ENCODE data around the gene BRMS1L.

Gene BRMS1L

DNA sequence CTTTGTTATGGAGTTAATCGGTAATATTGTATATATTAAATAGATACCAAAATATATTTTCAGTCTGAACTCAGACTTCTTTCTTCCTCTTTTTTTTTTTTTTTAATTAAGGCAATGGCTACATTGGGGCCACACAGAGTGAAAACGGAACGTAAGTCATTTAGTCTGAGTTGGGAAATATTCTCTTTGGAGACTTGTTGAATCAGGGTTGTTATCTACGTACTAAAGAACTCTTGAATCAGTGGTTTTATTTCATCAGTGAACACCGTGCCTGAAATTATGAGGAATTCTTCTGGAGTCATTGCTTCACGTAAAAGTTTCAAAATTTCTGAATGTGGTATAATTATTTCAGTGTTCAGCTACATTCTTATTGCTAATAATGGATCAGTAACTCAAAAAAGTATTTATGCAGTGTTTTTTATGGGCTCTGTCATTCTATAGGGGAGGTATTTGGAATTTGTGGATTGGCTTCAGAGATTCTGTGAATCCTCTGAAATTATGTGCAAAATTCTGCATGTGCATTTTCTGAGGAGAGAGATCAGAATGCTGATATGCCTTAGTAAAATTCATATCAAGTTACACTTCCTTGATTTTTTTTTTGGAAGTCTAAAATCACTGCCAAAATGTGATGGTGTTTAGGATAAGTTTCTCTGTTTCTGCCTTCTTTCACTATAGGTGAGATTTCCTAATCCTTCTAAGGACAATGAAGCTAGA lies 39.6 kb downstream of the BRMS1L start:
- DNase-seq (ENCODE audit: low read depth in 2 of 3, low spot score in 2 of 3), result no peak

DNA sequence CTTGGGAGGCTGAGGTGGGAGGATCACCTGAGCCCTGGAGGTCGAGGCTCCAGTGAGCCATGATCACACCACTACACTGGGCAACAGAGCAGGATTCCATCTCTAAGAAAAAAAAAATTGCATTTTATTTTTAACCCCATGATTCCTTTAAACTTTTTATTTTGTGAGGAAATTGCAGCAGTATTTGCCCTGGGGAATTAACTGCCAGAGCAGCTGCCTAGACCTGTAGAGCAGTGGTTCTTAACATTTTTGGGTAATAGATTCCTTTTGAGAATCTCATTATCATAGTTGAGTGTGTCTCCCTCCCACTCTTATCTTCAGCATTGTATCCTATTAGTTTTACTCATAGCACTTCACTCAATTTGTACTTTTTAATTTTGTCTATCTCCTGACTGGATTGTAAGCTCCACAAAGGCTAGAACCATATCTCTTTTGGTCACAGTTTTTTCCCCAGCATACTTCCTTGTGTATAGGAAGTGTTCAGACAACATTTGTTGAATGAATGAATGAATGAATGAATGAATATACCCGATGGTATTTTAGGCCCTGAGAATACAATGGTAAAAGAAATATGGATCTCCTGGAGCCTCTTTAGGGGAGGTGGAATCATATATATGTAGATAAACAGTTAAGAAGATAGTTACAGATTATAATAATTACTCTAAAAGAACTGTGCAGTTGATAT lies 40.6 kb downstream of the BRMS1L start:
- DNase-seq (ENCODE audit: low read depth in 2 of 3, low spot score in 2 of 3), result no peak

DNA sequence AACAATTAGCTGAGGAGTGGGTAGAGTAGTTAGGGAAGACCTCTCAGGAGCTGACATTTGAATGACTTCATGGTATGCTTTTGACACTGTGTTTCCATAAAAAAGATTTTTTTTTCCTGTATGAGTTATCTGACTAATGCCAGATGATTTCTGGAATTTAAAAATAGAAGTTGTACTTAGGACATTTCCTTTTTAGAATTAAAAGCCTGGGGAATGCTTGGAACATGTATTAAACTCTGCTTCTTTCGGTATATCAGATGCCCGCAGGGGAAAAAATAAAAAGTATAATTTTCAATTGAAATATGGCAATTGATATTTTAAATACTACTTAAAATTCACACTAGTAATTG lies 41.1 kb downstream of the BRMS1L start:
- no peak for DNase-seq (ENCODE audit: low read depth in 2 of 3, low spot score in 2 of 3)

DNA sequence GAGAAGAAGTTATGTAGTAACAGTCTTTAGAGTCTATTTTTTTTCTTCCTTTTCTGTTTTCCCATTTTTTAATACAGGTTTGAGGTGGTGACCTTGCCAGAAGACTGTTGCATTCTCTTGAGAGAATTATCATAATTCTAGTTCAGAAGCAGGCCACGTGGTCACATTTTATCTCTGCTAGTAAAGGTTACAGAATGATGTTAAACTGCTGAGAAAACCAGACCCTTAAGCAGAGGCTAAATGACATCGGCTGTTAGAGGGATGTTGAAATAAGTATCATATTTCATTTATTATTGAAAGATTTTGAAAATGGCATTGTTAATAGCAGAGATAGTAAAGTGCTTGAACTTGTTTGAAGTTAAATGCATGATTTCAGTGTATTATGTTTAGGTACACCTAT lies 49.2 kb downstream of the BRMS1L start:
- DNase-seq (ENCODE audit: low read depth in 2 of 3, low spot score in 2 of 3), result no peak

DNA sequence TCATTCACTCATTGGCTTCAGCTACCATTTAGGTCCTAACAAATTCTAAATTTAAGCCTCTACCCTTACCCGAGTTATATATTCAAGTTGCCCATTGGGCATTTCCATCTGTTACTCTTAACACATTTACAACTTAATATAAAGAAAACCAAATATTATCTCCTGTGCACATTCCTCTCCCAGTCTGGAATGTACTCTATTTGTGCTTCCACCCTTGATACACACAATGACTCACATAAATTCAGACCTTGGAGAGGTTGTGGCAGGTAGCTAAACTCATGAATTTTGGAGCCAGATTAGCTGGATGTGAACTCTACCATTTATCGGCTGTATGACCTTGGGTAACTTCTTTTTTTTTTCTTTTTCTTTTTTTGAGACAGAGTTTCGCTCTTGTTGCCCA lies 51.1 kb downstream of the BRMS1L start:
- no peak for DNase-seq (ENCODE audit: low read depth in 2 of 3, low spot score in 2 of 3)

DNA sequence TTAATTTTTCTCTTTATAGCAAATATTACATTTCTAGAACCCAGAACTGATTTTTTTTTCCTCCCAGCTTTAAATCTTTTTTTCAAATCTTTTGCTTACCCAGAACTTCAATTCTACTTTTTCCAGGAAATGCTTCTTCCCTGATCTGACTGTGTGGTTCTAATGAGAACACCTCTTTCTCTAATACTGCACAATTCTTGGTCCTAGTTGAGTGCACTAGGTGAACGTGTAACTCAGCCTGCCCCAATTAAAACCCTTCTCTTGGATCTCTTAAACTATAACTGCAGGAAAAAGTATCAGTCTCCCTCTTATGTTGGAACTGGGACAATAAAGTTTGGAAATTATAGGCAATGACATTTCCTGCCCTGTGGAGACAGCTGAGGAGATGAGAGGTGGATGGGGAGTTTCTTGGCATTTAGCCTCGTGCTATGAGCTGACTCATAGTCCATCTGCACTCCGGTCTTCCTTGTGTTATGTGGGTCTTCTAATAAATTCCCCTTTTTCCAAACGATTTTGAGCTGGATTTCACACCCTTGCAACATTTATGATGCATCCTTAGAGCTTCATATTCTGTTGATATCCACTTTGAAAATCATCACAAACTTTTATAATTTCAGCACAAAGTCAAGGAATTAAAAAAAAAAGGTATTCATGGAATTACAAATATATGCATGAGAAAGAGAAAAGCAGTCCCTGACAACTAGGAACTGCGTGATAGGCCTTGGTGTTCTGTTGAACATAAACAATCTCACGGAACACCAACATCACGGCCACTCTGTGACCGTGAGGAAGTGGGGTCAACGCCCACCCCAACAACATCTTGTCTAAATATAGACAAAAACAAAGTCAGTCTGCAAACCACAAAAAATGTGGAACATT lies 52.4 kb downstream of the BRMS1L start:
- DNase-seq (ENCODE audit: low read depth in 2 of 3, low spot score in 2 of 3), result no peak

DNA sequence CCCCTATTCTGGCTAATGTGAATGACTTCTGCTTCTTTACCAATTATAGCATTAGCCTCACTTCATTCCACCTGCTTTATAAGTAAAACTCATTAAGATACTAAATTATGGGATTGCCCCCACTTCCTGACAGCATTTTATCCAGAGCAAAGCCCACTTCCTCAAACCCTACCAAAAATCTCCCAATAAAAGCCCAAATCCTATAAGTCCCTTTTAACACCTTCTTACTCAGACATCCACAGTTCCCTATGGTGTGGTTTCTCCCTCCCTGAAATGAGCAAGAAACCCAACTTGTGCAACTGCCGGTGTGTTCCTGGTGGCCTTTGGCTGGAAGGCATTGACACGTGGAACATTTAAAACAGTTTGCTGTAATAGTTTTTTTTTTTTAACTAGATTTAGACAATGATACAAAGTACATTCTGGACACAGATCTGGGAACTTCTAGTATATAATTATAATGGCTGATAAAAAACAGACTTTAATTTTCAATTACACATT lies 53.1 kb downstream of the BRMS1L start:
- no peak for DNase-seq (ENCODE audit: low read depth in 2 of 3, low spot score in 2 of 3)

DNA sequence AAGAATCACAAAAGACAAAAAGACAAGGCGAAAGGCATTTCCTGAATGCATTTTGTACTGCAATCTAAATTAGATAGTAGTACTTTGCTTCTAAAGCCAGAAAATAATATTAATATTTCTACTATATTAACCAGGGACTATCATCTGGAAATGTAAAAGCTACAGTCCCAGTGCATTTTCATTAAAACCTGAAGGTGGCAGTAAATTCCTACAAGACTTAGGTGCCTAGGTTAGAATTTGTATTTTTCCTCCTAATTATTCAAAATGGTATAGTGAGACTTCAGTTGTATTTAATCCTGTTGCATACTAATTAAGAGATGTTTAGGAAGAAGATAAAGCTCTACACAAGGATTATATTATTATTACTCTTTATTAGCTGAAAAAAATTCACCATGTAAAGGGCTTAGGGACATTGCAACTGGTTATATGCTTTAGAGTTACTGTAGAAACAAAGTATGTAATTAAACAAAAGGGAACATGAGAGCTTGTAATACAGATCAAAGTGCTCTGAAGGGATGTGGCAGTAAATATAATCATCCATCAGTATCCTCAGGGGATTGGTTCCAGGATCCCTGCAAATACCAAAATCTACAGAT lies 53.6 kb downstream of the BRMS1L start:
- DNase-seq (ENCODE audit: low read depth in 2 of 3, low spot score in 2 of 3), result no peak

DNA sequence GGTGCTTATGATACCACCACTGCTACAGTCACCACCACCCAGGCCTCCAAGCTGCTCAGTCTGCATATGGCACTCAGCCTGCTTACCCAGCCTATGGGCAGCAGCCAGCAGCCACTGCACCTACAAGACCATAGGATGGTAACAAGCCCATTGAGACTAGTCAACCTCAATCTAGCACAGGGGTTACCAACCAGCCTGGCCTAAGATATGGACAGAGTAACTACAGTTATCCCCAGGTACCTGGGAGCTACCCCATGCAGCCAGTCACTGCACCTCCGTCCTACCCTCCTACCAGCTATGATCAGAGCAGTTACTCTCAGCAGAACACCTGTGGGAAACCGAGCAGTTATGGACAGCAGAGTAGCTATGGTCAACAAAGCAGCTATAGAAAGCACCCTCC lies 55.1 kb downstream of the BRMS1L start:
- no peak for DNase-seq (ENCODE audit: low read depth in 2 of 3, low spot score in 2 of 3)

DNA sequence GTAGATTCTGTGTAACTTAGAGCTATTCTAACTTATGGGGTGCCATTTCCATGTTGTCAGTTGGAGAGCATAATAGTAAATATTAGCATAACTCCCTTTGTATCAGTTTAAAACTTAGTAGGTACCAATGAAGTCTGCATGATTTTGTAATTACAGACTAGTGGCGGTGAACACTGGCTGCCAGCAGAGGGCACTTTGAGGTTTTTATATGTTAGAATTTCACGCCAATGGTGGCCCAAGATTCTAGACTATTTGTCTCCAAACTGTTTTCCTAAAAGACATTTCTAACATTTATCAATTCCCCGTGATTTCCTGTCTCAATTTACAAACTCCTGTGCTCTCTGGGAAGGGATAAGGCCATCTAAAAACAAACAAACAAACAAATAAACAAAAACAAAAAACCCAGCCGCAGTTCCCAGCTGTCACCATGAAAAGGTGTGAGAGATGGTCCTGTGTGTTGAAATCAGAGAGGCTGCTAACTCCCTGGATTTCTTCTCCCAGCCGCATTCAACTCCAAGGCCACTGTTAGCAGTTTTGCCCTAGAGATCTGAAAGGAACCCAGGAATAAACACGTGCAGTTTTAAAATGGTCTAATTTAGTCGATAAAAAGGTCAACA lies 57.6 kb downstream of the BRMS1L start:
- DNase-seq (ENCODE audit: low read depth in 2 of 3, low spot score in 2 of 3), result no peak

DNA sequence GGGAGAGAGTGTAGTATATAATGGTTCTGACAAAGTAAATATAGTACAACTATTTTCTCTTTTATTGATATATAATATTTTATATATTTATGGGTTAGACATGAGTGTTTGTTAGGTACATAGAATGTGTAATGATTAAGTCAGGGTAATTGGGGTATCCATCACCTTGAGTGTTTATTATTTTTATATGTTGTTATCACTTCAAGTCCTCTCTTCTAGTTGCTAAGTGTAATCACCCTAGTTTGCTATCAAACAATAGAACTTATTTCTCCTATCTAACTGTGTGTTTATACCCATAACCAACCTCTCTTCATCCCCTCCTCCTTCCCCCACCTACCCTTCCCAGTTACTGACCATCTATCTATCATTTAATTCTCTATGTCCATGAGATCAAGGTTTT lies 64.2 kb downstream of the BRMS1L start:
- DNase-seq (ENCODE audit: low read depth in 2 of 3, low spot score in 2 of 3), result no peak

DNA sequence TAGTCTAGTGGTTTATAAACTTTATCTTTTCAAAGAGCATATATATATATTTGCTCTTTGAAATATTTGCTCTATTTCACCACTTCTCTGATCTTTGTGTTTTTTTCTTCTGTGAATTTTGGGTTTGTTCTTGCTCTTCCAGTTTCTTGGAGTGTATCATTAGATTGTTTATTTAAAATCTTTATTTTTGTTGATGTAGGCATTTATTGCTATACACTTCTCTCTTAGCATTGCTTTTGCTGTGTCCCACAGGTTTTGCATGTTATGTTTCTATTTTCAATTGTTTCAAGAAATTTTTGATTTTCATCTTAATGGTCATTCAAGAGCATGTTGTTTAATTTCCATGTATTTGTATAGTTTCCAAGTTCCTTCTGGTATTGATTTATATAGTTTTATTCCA lies 69.1 kb downstream of the BRMS1L start:
- no peak for DNase-seq (ENCODE audit: low read depth in 2 of 3, low spot score in 2 of 3)

DNA sequence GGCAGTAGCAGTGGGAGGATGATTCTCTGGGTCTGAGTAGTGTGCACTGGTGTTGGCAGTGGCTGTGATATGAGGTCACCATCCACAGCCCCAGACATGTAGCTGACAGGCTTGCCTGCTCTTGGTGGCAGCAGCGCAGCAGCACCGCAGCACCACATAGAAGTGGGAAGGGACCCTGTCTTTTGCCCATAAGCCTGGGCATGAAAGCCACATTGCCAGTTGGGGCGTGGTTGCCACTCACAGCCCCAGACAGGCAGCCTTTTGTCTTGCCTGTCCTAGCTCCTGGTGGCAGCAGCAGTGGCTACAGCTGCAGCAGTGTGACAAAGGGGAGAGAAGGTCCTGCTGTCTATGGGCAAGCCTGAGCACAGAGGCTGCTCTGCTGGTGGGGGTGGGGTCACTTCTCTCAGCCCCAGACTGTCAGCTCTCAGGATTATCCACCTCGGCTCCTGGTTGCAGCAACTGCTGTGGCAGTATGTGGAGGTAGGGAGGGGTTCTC lies 71.5 kb downstream of the BRMS1L start:
- no peak for DNase-seq (ENCODE audit: low read depth in 2 of 3, low spot score in 2 of 3)

DNA sequence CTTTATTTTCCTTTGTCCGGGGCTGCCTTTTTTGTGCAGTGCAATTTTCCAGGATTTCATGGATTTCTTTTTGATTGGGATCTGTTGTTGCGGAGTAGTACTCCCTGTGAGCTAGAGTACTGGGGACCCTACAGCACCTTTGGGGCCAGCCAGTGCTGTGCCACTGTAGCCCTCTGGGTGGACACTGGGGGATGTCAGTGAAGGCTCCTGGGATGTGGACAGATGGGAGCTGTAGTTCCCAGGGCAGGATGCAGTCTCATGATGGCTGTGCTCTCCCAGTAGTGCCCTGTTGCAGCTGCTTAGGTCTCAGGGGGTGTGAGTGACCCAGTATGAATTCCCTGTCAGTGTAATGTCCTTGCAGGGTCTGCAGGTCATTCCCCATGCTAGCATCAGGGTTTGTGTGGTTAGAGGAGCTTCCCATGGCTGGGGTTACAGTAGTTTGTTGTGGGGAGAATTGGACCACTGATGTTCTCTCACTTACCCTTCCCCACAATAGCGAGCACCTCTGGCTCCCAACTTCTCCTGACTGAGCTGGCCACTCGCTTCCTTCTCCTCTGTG lies 72.2 kb downstream of the BRMS1L start:
- no peak for DNase-seq (ENCODE audit: low read depth in 2 of 3, low spot score in 2 of 3)

DNA sequence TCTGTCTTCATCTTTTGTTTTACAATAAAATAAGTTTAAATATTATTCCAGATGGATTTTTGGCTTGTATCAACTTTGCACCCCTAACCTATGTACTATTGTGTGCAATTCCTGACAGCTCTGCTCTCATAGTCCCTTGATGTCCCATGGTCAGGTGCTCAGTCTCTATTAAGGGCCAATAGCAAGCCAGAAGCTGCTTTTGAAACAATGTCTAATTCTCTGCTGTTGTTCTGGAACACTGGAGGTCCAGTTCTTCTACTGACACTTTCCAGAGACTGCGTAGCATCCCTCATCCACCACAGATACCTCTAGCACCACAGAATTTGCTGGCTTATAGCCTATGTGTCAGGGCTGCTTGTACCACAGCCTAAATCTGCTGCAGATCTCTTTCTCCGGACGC lies 74.6 kb downstream of the BRMS1L start:
- no peak for DNase-seq (ENCODE audit: low read depth in 2 of 3, low spot score in 2 of 3)

DNA sequence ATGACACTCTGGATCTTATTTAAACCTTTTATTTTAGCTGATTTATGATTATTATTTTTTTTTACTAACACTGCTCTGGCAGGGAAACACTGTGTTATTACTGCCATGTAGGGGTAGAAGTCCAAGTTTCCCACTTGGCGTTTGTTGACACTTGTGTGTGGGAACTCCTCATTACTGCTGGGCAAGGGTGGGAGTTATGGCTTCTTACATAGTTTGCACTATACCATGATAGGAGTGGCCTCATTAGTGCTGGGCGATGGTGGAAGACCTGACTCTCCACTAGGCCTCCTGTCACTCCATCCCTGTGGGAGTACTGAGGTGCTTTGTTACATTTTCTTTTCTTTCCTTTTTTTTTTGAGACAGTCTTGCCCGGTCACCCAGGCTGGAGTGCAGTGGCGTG lies 83.5 kb downstream of the BRMS1L start:
- DNase-seq (ENCODE audit: low read depth in 2 of 3, low spot score in 2 of 3), result no peak

DNA sequence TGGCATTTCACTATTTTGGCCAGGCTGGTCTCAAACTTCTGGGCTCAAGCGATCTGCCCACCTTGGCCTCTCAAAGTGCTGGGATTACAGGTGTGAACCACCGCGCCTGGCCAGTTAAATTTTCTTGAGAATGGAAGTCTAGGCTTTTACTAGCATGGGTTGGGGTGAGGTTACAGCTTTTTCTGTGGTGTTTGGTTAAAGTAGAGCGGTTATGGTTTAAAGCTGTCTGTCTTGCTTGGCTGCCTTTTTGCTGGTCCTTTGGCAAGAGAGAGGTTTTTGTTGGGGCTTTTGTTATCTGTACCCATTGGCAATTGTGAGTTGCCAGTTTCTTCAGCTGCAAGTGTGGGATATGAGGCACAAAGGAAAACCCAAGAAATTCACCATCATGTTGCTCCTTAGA lies 84.1 kb downstream of the BRMS1L start:
- DNase-seq (ENCODE audit: low read depth in 2 of 3, low spot score in 2 of 3), result no peak

DNA sequence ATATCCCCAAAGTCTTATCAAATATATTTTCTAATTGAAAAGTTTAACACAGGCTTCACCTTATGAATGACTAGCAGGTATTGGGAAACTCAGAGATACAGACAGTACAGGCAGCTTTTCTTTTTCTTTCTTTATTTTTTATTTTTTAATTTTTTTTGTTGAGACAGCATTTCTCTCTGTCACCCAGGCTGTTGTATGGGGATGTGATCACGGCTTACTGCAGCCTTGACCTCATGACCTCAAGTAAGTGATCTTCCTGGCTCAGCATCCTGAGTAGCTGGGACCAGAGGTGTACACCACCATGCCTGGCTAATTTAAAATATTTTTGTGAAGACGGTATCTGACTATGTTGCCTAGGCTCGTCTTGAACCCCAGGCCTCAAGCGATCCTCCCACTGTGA lies 85.0 kb downstream of the BRMS1L start:
- no peak for DNase-seq (ENCODE audit: low read depth in 2 of 3, low spot score in 2 of 3)

DNA sequence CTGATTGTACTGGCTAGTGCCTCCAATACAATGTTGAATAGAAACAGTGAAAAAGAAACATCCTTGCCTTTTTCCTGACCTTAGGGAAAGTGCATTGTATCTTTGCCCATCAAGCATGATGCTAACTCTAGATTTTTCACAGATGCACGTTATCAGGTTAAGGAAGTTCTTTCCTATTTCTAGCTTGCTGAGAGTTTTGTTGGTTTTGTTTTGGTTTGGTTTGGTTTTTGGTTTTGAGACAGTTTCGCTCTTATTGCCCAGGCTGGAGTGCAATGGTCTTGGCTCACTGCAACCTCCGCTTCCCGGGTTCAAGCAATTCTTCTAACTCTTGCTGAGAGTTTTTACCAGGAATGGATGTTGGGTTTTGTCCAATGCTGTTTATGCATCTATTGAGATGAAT lies 89.0 kb downstream of the BRMS1L start:
- DNase-seq (ENCODE audit: low read depth in 2 of 3, low spot score in 2 of 3), result no peak

DNA sequence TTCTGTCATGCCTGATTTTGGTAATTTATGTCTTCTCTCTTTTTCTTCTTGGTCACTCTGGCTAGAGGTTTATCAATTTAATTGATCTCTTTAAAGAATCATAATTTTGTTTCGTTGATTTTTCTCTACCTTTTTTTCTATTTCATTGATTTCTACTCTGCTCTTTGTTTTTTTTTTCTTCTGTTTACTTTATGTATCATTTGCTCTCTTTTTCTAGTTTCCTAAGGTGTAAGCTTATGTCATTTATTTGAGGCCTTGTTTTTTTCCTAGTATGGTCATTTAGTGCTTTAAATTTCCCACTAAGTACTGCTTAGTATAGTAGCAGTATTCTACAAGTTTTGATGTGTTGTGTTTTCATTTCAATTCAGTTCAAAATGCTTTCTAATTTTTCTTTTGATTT lies 89.6 kb downstream of the BRMS1L start:
- DNase-seq (ENCODE audit: low read depth in 2 of 3, low spot score in 2 of 3), result no peak
